Stimulated activated CD8-positive, alpha-beta memory T cell treated with anti-CD3 and anti-CD28 coated beads, Interleukin-12 subunit alpha, Interleukin-12 subunit beta, amount 100 ng/mL, for 1 hour (primary cell): ENCODE data around the gene SMIM22.
A peak's percentile ranks its signal among the peaks of the same experiment; 100 is the strongest.

Source experiments
- DNase-seq: peaks from one replicate; pipeline ENCODE4 v3.0.0-alpha.2; 2020; ENCODE audit warnings: low read depth

SMIM22 gene, protein sequence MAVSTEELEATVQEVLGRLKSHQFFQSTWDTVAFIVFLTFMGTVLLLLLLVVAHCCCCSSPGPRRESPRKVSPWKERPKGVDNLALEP

DNA sequence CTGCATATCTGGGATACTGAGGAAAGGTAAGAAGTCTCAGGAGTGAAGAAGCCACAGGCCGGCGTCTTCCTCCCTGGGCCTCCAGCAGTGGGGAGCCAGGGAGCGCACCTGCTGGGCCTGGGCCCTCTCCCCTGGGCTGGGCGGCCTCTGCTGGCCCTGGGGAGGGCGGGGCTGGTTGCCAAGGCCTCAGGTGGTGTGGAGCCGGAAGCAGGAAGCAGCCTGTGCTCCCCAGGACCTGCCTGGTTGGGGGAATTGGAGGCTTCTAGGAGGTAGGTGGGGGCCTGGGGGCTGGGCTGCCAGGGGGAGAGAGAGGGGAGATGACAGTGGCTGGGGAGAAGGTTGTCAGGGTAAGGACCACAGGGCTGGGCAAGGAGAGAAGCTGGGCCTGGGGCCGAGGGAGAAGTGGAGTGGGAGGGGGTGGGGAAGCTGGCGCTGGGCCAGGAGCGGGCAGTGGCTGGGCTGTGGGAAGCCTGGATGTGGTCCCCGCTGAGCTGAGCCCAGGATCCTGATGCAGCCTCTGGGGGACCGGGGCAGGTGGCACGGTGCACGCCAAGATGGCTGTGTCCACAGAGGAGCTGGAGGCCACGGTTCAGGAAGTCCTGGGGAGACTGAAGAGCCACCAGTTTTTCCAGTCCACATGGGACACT is at the start of gene SMIM22:
TSS of gene SMIM22 (plus strand) at position 189 of the 647 bp plus-strand sequence. CDS start at position 555, 366 bp downstream.
- no peak for DNase-seq

DNA sequence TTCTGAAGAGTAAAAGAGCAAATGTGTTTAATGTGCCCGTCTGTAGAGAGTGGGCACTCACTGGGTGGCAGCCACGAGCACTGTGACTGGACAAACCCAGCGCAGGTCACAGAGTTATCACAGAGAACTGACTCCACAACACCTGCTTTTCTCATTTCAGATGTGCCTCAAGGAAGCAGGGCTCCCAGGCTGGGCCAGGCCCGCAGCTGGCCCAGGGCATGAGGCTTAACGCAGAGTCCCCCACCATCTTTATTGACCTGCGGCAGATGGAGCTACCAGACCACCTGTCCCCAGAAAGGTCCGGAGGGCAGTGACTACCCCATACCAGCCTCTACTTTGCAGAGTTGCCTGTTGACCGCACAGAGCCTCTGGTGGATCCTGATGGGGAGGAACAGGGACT is 49.0 kb upstream of the SMIM22 start:
- DNase-seq = no peak

DNA sequence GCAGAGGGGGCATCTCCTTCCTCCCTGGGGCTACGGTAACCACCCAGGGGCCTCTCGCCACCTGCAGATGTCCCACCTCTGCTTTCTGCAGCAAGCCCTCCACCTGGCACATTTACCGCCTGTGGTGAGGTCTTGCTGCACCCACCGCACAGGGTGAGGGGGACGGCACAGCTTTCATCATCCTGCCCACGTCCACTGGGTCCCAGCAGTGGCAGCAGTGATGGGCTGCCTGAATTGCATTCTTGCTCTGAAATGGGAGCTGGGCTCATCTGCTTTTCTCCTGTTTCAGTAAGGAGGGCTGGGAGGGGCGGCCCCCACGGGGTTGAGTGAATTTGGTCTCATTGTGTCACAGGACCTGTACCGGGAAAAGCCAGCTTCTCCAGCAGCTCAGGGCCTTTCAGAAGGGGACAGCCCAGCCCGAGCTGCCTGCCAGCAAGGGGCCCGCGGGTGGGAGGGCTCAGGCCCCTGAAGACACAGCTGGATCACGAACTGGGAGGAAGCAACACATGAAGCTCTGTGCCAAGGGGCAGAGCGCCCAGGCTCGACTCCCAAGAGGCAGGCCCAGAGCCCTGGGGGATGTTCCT is 48.1 kb upstream of the SMIM22 start:
- no peak for DNase-seq

DNA sequence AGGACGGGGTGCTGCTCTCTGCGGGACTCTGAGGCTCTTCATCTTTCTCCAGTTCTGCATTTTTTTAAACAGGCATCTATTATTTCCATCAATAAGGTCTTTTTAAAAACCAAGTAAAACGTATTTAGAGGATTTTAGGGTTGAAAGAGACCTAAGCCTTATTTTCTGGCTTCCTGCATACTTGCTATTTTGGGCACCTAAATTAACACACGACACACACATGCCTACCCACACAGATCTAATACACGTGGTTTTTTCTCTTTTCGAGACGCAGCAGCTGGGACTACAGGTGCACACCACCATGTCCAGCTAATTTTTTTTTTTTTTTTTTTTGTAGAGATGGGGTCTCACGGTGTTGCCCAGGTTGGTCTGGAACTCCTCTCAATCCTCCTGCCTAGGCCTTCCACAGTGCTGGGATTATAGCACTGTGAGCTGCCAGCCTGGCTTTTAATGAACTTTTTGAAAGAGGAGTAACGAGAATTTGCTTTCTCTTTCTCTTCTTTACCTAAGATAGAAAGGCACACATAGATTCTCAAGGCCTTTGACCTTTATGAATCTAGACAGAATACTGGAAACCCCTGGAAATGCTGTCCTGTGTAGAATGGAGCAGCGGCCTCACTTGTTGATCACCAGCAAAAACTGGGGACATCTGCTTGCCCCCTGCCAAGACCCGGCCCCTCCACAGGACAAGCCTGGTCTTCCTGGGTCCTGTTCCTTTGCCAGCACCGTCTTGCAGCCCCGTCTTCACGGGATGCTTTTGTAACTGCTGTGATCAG is 47.1 kb upstream of the SMIM22 start:
- no peak for DNase-seq

DNA sequence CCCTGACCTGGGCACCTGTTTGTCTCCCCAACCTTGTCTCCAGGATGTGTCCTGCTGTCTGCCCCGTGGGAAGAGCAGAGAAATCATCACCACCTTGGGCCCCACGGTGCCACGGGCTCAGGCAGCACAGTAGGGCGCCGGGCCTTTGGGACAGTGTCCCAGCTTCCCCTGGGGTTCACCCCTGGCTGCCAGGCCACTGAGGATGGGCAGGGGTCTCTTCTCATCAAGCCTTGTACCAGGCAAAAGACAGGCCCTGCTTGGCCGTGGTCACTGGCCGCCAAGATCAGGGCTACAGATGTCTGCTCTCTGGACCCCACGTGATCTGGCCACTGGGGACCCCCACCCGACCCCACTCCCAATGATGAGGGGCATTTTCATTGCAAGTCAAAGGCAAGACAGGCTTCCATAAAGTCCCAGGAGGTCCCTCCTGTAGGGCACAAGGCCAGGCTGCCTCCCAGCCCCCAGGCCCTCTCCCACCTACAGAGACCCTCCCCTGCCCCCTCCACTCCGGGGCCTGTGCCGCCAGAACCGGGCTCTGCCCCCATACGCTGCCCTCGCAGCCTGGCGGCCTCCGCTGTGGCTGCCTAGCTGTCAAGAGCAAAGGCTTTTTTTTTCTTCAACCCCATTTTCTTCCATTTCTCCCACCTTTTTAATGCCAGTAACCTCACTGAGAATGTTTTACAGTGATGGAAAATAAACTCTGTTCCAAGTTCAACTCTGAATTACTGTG is 46.3 kb upstream of the SMIM22 start:
- no peak for DNase-seq

DNA sequence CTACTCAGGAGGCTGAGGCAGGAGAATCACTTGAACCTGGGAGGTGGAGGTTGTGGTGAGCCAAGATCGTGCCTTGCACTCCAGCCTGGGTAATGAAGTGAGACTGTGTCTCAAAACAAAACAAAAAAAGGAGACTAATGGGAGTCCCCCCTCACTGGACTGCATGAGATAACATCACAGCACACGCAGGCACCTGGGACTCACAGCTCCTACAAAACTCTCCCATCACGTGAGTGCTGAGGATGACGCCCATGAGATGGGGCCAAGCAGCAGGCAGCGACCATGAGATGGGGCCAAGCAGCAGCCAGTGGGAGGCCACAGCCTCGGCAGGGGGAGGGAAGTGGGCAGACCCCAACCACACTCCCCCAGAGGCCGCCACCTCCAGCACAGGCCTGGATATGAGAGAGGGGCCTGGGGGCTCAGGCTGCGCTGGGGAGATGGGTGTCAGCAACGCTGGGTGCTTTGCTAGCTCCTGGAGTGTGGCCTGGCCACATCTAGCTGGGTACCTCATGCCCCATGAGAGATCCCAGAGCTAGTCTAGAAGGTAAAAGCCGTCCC is 45.4 kb upstream of the SMIM22 start:
- DNase-seq = no peak

DNA sequence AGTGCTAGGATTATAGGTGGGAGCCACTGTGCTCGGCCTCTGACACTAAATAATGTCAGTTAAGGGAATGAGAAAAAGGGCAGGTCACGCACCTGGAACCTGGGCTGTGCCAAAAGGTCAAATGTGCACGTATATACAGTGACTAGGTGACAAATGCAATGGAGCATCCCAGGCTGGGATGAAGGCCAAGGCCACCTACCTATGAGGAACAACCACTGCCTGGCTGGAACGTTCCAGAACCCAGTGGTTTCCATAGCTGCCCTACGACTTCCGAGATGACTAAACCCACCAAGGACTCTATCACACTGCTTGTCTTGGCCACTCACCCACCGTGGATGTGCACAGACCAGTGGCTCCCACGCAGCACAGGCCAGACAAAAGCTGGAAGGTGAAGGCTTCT is 44.3 kb upstream of the SMIM22 start:
- no peak for DNase-seq

DNA sequence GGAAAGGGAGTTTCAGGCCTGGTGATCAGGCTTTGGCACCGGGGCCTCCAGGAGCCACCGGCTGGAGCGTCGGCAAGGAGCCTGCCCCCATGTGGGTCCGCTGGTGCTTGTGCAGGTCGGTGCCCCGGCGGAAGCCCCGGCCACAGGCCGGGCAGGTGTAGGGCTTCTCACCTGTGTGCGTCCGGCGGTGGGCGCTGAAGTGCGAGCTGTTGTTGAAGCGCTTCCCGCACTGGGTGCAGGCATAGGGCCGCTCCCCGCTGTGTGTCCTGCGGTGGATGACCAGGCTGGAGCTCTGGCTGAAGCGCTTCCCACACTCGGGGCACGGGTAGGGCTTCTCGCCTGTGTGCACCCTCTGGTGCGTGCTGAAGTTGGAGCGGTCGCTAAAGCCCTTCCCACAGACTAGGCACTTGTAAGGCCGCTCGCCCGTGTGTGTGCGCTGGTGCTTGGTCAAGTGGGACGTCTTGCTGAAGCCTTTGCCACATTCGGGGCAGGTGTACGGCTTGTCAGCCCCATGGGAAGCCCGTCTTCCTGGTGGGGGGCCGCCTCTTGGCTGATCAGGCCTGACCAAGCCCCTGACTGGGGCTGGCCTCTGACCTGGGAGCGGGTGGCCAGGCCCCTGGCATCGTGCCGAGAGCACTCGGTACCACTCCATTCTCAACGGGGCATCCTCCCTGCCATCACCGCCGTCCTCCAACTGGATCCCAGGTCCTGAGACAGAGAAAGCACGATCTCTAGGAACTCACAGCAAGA is 42.6 kb upstream of the SMIM22 start:
- DNase-seq = no peak

DNA sequence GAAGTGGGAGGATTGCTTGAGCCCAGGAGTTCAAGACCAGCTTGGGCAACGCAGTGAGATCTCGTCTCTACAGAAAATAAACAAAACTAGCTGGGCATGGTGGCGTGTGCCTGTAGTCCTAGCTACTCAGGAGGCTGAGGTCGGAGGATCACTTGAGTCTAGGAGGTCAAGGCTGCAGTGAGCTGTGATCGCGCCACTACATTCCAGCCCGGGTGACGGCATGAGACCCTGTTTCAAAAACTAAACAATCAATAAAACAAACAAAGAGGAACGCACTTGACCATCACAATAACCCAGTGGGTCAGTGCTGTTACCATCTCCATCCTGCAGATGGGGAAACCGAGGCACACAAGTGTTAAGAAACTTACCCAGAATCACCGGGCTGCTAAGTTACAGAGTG is 41.9 kb upstream of the SMIM22 start:
- no peak for DNase-seq

DNA sequence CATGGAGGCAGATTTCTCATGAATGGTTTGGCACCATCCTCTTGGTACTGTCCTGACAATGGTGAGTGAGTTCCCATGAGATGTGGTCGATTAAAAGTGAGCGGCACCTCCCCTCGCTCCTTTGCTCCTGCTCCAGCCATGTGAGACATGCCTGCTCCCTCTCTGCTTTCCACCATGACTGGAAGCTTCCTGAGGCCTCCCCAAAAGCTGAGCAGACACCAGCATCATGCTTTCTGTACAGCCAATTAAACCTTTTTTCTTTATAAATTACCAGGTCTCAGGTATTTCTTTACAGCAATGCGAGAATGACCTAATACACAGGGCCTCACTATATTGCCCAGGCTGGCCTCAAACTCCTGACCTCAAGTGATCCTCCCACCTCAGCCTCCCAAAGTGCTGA is 40.3 kb upstream of the SMIM22 start:
- no peak for DNase-seq

DNA sequence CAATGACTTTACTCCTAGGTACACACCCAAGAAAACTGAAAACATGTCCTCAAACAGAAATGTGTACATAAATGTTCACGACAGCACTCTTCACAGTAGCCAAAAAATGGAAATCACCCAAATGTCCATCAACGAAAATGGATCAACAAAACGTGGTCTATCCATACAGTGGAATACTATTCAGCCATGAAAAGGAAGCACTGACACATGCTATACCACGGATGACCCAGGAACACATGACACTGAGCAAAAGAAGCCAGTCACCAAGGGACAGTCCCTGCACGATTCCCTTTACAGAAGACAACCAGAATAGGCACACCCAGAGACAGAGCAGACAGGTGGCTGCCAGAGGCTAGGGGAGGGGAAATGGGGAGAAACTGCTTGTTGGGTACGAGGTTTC is 39.5 kb upstream of the SMIM22 start:
- DNase-seq = no peak

DNA sequence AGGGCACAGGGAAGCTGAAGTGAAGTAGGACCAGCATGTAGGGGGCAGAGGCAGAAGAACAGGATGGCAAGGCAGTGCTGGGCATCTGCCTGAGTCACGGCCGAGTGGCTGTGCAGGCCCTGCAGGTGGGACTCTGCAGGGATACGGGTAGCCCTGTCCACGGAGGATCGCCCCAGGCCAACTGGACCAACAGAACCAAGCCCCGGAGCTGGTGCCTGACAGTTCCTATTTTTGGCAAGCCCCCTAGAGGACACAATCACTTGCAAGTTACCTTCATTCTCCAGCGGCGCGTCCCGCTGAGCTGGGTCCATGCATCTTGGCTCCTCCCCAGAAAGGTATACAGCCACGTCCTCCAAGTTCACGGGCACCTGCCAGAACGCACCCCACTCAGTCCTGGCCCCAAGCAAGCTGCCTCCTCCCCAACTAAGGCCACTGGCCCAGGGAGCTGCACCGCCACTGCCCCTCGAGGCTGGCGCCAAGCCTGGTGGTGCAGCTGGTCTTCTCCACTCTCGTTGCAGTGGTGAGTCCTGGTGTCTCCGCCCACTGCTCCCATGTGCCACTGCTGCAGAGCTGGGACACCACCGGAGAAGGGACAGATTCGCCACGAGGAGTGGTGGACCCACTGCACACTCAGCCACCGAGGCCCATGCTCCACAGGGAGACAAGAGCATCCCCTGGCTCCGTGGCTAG is 34.8 kb upstream of the SMIM22 start:
- DNase-seq = no peak

DNA sequence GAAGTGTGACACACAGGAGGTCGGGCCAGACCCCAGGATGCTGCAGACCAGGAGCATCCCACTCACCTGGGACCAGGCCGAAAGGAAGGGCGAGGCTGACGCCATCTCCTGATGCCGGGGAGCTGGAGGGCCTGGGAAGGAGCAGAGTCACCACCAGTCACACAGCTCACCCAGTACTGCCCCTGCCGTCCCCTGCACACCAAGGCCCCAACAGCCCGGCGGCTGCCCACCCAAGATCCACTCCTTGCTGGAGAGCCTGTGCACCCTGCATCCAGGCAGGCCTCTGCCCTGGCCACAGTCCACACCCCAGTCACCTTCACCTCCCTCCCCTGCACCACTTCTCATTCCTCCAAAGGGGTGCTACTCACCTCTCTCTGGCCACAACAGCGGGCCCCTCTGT is 33.0 kb upstream of the SMIM22 start:
- DNase-seq = no peak

DNA sequence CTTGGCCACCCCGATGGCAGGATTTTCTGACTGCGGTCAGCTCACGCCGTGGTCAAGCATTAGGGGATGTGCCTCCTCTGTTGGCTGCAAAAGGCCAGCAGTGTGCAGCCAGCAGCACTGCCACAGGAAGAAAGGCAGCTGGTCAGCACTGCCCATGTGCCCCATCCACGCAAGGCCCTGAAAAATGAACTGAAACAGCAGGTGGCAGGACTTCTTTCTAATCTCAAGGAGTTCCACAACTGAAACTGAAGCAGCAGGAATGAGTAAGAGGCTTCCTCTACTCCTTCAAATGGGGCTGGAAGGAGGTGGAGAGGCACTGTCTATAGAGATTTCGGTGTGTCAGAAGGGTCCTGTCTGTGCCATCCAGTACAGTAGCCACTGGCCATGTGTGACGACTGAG is 31.4 kb upstream of the SMIM22 start:
- DNase-seq = no peak

DNA sequence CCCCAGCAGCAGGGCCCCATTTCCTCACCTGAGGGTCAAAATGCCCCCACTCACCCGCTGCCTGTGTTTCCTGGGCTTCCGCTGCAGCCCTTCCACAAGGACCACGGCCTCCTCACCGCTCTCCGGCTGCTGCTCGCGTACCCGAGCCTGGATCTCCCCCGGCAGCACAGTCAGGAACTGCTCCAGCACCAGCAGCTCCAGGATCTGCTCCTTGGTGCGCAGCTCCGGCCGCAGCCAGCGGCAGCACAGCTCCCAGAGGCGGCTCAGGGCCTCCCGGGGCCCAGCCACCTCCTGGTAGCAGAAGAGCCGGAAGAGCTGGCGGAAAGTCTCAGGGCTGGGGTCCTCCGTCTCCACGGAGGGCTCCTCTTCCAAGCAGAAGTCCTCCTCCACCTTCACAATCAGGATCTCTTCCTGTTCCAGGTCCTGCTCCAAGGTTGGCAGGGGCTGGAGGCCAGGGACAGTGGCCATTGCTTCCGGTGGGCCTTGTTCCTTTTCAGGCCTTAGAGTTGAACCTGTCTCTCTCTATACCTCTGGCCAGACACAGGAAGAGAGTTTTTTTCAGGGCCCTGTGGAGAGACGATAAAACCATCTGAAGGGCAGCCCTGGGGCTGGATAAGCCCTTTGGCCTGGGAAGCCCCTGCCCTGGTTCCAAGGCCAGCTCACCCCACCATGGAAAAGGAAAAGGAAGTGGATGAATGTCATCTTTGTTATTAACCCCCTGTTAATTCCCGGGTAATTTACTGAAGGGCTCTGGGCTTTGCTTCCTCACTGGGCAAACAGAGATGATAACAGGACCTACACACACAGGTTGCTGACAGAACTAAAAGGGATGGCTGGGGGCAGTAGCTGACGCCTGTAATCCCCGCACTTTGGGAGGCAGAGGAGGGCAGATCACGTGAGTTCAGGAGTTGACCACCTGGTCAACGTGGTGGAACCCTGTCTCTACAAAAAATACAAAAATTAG is 29.4 kb upstream of the SMIM22 start:
- no peak for DNase-seq

DNA sequence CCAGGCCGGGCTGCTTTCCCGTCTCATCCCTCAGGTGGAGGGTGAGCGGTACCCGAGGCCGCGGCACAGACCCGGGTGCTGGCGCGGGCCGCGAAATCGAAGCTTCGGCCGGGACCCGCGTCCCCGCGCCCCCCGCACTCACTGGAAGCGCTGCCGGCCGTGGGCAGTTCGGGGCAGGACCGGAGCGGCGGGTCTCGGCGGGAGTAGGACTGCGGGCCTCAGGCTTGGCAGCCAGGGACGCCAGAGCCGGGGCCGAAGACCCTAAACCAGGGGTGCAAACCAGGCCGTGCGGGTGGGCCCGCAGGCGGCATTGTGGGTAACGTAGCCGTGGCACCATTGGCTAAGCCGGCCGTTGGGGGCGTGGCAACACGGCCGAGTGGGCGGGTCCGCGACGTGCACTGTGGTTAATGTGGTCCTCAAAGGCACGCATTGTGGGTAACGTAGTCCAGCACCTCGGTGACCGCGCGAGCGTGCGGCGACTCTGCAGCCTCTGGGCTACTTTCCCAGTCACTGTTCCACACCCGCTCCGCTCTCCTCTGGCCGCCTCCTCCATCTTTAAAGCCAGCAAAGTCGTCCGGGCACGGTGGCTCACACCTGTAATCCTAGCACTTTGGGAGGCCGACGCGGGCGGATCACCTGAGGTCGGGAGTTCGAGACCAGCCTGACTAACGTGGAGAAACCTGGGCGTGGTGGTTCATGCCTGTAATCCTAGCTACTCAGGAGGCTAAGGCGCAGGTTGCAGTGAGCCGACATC is 28.1 kb upstream of the SMIM22 start, which contains the start of gene ZNF500:
TSS of gene ZNF500 (minus strand) at position 288 of the 754 bp plus-strand sequence. CDS start 1,184 bp downstream, outside the sequence.
- peak; percentile 92 for DNase-seq

DNA sequence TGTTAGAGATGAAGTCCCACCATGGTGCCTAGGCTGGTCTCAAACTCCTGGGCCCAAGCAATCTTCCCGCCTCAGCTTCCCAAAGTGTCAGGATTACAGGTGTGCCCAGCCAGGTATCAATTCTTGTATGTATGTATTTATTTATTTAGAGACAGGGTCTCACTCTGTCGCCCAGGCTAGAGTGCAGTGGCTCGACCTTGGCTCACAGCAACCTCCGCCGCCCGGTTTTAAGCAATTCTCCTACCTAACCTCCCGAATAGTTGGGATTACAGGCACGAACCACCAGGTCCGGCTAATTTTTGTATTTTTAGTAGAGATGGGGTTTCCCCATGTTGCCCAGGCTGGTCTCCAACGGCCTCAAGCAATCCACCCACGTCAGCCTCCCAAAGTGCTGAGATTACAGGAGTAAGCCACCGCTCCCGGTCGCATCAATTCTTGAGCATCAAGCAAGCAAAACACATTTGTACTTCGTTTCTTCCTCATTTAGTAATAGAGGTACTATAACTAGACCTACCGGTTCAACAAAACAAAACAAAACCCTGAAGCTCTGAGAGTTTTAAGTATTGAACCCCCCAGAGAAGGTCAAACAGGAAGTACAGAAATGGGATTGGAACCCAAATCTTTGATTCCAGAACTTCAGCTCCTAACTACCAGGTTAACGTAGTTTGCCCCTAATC is 27.2 kb upstream of the SMIM22 start:
- no peak for DNase-seq
